Measurements from ENCODE around the gene KCP.

- no peak for TF ChIP-seq TAF1 (IDR thresholded peaks at IDR 0.05; ENCODE audit: borderline replicate concordance, low read depth, low read length)
- TF ChIP-seq POLR2A (IDR thresholded peaks at IDR 0.05; ENCODE audit: low read depth, low read length) = peak; percentile 39
- peak; percentile 68 for TF ChIP-seq POLR2AphosphoS5 (IDR thresholded peaks at IDR 0.05; ENCODE audit: low read depth, low read length)
Measured at GRCh38 chr7:128939861-128940410, 29.4 kb upstream of the KCP start.

Data from GM12892 (cell line).